HG02798 (cell line): Measurements from ENCODE around the gene BBS2.

Source experiments
- ATAC-seq: cut with Tn5 transposase; IDR thresholded peaks from one replicate; pipeline ENCODE4 v1.9.1; 2021; ENCODE audit warnings: mild to moderate bottlenecking; ENCODE audit not compliant: unreplicated experiment, poor library complexity

BBS2 gene, protein sequence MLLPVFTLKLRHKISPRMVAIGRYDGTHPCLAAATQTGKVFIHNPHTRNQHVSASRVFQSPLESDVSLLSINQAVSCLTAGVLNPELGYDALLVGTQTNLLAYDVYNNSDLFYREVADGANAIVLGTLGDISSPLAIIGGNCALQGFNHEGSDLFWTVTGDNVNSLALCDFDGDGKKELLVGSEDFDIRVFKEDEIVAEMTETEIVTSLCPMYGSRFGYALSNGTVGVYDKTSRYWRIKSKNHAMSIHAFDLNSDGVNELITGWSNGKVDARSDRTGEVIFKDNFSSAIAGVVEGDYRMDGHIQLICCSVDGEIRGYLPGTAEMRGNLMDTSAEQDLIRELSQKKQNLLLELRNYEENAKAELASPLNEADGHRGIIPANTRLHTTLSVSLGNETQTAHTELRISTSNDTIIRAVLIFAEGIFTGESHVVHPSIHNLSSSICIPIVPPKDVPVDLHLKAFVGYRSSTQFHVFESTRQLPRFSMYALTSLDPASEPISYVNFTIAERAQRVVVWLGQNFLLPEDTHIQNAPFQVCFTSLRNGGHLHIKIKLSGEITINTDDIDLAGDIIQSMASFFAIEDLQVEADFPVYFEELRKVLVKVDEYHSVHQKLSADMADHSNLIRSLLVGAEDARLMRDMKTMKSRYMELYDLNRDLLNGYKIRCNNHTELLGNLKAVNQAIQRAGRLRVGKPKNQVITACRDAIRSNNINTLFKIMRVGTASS

DNA sequence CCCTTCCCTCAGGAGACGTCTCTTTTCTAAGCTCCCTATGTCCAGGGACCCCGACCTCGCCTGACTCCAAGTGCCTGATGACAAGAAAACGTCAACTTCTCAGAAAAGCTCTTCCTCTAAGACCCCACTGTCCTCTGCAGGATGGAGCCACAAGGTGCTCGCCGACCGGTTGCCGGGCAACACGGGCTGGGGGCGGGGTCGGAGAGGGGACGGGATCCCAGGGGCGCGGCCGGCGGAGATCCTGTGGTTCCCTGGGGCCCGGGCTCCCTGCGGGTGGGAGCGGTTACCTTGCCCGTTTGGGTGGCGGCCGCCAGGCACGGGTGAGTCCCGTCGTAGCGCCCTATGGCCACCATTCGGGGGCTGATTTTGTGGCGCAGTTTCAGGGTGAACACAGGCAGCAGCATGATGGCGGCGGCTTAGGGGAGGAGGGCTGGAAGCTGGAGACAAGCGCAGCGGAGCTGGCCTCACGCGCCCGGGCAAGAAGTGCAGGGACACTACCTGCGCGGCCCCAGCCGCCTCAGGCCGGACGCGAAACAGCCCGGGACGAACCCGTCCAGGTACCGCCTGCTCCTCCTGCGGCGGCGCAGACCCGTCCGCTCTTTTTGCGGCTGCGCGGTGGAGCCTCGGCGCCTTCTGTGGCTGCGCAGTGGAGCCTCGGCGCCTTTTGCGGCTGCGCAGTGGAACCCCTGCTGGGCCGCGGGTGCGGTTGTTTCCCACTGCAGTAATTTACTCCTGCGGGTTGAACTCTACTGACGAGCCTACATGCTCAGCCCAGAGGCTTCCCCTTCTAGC, at the start of gene BBS2:
BBS2 (minus strand) TSS at position 566 of the 792 bp plus-strand sequence; CDS start at position 404, 162 bp downstream.
- ATAC-seq = peak; percentile 92

DNA sequence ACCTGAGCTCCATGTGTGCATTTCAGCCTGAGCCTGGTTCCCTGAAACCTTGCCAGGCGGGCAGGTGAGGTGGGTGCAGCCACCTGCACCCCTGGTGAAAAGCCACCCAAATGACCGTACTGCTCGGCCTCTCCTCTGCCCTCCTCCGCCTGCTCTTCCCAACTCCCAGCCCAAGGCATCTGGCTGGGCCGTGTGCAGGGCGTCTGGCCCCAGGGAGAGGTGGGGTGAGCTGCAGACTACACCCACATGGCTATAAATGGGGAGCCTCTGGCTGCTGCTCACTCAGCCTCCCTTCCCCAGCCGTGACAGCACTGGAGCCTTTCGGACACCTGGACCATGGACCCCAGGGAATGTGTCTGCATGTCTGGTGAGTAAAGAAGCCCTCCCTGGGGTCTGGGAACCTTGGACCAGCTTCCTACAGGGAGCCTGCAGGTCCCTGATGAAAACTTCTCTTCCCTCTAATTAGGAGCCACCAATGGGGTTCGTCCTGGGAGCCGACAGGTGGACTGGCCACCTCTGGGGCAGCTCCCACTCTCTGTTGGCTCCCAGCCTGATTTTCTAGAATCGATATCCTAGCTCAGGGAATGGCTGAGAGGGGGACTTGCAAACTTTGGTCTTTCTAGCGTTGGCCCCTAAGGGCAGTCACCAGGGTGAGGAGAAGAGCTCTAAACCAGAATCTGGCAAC, 45.1 kb upstream of the BBS2 start, which contains the start of gene MT4:
MT4 (plus strand) TSS at position 281 of the 685 bp plus-strand sequence; CDS start at position 337, 56 bp downstream.
- ATAC-seq = no peak

DNA sequence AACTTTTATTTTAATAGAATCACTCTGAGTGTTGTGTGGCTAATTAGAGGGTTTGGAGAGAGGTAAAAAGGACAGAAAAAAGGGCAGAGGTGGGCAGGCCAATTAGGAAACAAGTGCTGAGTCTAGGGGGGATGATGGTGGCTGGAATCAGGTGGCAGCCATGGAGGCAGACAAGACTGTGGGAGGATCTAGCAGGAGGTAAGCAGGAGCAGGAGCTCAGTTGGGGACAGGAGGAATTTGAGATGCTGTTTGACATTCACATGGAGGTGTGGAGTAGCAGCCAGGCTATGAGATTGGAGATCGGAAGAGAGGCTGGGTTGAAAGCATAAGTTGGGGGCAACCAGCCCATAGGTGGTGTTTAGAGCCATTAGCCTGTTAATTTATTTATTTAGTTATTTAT, 41.3 kb upstream of the BBS2 start:
- no peak for ATAC-seq

DNA sequence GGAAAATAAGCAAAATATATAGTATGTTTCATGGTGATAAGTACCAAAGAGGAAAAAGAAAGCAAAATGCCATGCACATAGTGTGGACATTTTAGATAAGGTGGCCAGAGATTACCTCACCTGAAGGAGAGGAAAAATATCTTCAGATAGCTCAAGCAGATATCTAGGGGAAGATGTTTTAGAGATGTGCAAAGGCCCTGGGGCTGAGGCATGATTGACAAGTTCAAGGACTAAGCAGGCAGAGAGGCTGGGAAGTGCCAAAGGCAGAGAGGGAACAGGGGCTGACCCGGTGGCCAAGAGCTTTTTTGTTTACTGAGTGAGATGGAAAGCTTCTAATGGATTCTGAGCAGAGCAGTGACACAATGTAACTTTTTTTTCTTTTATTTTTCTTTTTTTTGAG, 40.6 kb upstream of the BBS2 start:
- ATAC-seq = no peak

DNA sequence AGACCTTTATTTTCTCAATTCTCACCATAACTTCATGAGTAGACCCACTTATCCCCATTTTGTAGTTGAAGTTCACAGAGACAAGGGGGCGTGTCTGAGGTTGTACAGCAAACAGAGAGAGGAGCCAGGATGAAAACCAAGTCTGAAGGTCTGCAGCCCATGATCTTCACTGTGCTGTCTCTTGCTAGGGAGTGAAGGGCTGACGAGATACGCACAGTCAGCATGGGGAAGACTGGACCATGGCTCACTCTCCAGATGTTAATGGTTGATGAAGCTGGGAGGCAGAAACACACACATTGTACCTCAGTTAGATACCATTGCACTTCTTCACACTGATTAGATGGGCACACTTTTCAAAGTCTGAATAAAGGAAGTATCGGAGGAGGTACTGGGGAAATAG, 39.3 kb upstream of the BBS2 start:
- ATAC-seq = no peak

DNA sequence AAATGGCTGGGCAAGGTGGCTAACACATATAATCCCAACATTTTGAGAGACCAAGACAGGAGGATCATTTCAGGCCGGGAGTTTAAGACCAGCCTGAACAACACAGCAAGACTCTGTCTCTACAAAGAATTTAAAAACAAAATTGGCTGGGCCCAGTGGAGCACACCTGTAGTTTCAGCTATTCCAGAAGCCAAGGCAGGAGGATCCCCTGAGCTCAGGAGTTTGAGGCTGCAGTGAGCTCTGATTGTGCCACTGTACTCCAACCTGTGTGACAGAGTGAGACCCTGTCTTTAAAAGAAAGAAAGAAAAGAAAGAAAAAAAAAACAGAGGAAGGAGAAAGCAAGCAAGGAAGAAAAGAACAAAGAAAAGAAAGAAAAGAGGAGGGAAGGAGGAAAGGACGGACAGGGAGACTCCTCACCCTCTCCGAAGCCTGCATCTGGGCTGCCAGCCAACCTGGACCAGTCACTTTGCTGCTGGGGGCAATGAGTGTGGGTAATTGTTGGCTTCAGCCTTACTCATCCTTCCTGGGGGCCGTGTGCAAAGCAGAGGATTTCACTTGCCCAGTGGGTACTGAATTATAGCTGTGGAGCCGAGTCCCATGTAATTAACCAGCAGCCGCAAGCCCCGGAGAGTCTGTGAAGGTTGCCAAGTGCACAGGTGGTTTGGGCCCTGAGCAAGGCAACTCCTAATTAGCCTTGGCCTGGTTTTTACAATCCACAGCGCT, 38.4 kb upstream of the BBS2 start:
- no peak for ATAC-seq

DNA sequence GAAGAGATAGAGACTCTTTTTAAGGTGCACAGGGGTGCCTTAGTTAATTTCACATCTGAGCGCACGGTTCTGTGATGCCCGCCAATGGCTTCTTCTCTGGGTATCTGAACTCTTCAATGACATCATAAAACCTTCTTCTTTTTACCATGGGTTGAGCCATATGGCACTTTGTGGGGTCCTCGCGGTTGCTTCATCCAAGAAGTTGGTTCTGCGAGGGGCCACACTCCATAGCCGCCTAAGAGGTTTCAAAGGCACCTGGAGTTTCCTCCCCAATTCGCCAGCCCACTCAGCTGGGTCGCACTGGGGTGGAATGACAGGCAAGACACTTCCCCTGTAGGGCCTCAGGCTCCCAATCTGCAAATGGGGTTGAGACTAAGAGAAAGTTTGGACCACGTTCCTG, 34.6 kb upstream of the BBS2 start:
- no peak for ATAC-seq

DNA sequence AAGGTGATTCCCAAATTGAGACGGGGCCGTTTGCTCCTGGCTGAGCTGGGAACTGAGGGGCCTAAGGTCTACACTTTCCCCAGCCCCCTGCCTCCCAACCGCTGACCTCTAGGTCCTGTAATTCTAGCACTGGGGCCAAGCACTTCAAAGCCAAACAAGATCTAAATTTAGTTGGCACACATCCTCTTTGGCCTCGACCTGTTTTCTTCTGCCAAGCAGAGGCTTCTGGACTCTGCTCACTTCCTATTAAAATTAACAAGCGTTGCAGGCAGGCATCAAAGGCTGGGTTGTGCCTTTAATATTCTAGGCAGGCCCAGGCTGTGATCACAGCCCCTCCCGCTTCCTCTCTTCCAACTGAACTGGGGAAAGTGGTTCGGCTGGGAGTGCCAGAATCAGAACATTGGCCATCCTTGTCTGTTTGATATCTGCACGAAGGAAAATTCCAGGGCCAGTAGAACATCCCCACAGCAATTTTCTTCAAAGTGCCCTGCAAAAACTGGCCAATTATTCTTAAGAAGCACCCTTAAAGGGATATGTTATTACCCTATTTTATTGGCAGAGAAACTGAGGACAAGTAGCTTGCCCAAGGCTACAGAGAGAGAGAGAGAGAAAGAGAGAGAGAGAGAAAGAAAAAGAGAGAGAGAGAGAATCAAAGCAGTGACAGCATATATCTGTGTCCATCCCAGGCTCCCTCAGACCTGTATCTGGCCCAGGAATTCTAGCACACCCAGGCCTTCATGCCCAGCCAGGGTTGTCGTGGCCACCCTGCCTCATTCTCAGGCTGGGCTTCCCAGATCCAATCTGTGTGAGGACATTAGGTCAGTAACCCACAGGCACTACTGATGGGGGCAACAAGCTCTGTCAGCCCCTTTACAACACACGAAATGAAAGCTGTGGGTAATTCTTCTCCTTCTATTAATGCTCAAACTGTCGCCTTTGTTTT, 32.2 kb upstream of the BBS2 start:
- ATAC-seq = no peak

DNA sequence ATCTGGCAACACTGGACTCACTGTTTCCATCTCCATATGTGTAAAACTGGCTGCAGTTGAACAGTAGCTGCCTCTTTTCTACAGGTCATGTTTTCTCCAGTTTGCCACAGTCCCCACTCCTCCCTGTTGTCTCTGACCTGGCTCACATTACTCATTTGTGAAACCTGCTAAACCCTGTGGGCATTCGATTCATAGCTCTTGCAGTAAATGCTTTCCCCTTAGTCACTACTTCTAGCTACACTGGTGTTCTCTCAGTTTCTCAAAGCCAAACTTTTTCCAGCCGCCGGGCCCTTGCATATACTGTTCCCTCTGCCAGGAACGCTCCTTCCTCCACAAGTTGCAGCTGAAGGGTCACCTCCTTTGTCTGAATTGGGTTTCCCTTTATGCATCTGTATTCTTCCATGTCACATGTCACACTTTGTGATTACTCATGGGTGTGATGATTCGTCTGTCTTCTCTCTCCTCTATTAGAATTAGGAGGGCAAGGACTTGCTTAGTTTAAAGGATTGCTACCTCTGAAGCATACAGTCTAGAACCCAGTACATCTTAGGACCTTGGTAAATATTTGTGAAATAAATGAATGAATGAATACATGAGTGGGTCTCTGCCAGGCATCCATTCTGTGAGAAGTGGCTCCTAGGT, 30.0 kb upstream of the BBS2 start:
- no peak for ATAC-seq

DNA sequence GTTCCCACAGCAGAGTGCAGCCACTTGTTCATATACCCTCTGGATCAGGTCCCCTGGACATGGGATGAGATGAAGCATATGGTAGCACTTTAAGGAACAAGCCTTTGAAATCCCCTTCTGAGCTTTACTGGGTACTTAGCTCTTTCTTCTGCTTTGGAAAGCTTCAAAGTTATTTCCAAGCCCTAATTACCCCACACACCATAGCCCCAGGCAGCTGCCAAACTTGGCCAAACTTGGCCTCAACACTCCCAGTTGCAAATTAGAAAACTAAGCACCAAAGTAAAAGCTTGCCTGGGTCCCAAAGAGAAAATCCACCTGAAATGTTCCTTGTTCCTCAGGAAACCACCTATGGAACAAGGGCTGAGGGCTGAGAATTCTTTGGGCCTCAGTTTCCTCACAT, 29.3 kb upstream of the BBS2 start:
- ATAC-seq = no peak

DNA sequence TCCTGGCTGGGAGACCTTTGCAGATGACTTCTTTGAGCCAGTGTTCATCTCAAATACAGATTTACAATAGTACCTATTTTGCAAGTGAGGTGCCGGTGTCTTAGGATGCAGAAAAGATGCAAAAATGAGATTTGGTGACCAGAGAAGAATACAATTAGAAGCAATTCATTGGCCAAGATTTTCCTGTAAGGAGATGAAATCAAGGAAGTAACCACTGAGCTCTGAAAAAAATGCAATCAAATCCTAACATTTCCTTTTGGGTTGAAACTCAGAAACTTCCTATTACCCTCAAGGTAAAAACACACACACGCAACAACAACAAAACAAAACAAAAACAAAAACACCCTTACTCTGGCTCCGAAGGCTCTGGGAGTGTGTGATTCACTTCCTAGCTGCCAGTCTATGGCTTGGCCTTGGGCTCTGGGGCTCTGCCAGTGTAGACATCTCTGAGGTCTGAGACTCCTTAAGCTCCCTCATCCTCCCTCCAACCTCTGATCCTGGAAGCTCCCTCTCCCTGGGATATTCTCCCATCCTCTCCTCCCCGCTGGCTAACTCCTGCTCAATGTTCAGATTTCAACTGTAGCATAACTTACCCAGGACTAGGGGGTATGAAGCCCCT, 28.2 kb upstream of the BBS2 start:
- ATAC-seq = no peak

DNA sequence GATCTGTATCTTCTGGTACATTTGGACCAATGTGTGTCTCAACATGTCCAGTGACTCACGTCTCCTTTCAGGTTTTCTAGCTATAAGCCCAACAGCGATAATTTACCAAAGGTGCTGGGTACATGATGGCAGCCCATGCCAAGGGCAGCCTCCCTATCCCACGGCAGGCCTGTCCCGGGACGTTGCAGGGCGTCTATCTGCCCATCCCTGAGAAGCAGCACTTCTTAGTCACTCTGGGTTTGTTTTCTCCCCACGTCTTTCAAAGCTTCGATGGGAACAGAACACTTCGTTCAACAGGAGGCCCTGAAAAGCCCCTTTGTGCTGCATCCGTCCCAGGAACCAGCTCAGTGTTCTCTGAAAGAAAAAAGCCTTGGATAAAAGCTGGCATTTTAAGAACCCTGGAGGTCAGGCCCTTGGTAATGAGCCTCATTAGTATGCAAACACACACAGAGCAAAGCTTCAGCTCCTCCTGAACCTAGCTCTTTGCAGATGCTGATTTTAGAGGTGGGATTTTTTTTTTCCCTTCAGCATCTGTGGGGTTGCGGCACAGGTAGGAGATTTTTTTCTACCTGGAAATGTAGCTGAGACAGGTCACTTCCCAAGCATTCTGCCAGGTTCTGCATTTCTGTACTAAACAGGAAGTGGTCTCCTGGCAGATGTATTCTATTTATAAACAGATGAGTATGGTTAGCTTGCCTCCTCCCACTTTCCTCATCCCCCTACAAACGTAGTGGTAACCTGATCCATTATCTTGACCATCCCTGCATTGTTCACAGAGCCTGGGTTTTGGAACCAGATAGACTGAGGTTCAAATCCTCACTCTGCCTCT, 27.5 kb upstream of the BBS2 start:
- ATAC-seq = no peak

DNA sequence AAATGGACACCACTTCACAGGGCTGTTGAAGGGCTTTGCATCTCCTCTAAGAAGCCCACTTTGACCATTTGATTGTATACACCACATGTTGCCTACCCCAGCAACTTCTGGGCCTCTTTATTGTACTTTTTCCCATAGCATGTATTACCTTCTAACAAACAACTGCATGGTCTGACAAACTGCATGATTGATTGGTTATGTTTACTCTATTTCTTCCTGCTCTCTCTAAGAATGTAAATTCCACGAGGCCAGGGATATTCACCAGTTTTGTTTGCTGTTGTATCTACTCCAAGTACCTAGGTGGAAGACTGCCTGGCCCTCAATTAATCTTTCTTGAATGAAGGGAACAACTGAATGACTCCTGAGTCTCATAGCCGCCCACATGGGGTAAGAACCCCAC, 22.2 kb upstream of the BBS2 start:
- ATAC-seq = no peak

DNA sequence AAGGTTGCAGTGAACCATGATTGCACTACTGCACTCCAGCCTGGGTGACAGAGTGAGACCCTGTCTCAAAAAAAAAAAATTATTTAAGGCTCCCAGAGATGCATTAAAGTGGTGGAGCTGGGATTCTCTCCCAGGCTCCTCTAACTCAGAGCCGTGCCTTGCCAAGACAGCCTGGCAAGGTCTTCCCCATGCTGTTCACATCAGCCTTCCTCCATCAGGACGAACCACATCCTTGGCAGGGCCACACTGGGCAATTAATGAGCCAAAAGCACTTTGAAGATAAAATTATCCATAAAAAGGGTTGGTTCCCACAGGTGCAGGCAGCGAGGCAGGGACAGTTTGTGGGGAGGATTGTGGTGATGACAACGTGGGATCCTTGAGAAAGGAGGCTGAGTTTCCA, 19.8 kb upstream of the BBS2 start:
- ATAC-seq = no peak

DNA sequence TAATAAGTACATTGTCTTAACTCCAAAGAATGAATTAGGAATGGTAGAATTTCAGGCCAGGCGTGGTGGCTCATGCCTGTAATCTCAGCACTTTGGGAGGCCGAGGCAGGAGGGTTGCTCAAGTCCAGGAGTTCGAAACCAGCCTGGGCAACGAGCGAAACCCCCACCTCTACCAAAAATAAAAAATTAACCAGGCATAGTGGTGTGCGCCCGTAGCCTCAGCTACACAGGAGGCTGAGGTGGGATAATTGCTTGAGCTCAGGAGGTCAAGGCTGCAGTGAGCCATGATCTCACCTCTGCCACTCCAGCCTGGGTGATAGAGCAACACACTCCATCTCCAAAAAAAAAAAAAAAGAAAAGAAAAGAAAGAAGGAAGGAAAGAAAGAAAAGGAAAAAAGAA, 18.5 kb upstream of the BBS2 start:
- no peak for ATAC-seq

DNA sequence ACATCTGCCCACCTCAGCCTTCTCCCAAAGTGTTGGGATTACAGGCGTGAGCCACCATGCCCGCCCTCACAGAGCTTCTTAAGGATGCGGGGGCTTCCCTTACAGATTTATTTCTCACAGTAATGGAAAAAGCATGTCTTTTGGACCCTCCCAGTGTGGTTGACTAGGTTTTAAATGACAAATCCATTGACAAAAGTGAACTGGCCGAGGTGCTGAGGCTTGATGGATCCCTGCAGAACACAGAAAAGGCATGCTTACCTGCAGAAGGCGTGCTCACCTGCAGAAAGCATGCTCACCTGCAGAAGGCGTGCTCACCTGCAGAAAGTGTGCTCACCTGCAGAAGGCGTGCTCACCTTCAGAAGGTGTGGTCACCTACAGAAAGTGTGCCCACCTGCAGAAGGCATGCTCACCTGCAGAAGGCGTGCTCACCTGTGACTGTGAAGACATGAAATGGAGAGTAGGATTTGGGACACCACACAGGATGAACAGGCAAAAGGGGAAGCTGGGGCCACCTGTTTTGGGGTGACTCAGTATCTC, 15.1 kb upstream of the BBS2 start:
- ATAC-seq = no peak

DNA sequence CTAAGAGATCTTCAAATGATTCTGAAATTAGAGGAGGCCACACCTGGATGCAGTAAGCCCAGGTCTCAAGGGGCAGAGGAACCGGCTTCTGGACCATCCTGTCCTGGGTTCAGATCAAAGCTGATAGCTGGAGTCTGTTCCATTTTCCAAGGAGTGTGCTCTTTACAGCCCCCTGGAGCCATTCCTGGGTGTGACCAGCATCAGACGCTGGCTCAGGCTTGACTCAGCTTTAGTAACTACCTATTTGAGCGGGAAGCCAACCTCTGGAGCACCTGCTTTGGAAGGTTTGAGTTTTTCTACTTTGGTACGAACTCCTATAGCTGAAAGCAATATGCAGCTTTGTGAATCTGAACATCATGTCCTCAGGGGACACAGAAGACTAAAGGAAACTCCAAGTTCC, 12.9 kb upstream of the BBS2 start:
- no peak for ATAC-seq
